Thyroid gland (tissue), 4 donors: ENCODE results near the gene KCTD10.
"Not testable (repeated sequence)": the region's sequence is repeated elsewhere in the genome, so short reads cannot be mapped to it uniquely, and the experiment has no call there.

Experiments used
- POLR2A ChIP-seq, 2 donors: fragments of 450-650 bp; IDR thresholded peaks; one replicate each; pipeline ENCODE4 v1.6.1; 2017; ENCODE audit warnings: antibody characterized with exemption in 2 of 2, mild to moderate bottlenecking in 2 of 2, moderate library complexity in 1 of 2
- TF ChIP-seq, protein P1 (sequence below), 6 experiments: fragments of 200-600 bp in 3 of 6; fragments of 450-650 bp in 3 of 6; sonication (generic) in 3 of 6; IDR thresholded peaks; one replicate each; pipeline ENCODE4 v1.5.1; 2016 to 2019; ENCODE audit warnings: antibody characterized with exemption in 6 of 6, mild to moderate bottlenecking in 2 of 6, inconsistent platforms in 1 of 6, moderate library complexity in 1 of 6

GRCh38 chr12:109428804-109429203, 48.3 kb downstream of the KCTD10 start:
- not testable (repeated sequence) for TF ChIP-seq POLR2A (IDR thresholded peaks at IDR 0.05)
- TF ChIP-seq, protein P1, sequence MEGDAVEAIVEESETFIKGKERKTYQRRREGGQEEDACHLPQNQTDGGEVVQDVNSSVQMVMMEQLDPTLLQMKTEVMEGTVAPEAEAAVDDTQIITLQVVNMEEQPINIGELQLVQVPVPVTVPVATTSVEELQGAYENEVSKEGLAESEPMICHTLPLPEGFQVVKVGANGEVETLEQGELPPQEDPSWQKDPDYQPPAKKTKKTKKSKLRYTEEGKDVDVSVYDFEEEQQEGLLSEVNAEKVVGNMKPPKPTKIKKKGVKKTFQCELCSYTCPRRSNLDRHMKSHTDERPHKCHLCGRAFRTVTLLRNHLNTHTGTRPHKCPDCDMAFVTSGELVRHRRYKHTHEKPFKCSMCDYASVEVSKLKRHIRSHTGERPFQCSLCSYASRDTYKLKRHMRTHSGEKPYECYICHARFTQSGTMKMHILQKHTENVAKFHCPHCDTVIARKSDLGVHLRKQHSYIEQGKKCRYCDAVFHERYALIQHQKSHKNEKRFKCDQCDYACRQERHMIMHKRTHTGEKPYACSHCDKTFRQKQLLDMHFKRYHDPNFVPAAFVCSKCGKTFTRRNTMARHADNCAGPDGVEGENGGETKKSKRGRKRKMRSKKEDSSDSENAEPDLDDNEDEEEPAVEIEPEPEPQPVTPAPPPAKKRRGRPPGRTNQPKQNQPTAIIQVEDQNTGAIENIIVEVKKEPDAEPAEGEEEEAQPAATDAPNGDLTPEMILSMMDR (IDR thresholded peaks at IDR 0.05) = not testable (repeated sequence)
